GM18508 (cell line): Measurements from ENCODE around the gene ZNF681.
"Not testable (repeated sequence)": the region's sequence is repeated elsewhere in the genome, so short reads cannot be mapped to it uniquely, and the experiment has no call there.

Source experiments
- ATAC-seq: cut with Tn5 transposase; IDR thresholded peaks from one replicate; pipeline ENCODE4 v1.9.1; 2021; ENCODE audit warnings: moderate number of reproducible peaks; ENCODE audit not compliant: insufficient read depth, unreplicated experiment

ZNF681 gene

DNA sequence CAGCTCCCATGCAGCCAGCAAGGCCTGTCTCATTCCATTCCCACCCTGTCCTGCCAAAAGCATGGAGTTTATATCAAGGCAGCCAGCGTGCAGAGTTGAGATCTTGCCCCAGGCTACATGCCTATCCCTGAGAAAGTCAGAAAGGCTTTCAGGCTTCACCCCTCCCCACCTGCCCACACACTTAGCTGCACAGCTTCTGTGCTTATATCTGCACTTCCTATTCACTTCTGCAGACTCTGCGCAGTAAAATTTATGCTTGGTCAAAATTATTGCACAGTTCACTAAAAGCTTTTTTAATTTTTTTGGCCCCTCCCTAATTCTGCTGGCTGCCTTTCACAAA lies 59.2 kb downstream of the ZNF681 start:
- ATAC-seq = no peak

GRCh38 chr19:23698711-23699520 lies 59.8 kb downstream of the ZNF681 start:
- ATAC-seq = no peak

GRCh38 chr19:23692937-23693336 lies 65.8 kb downstream of the ZNF681 start:
- ATAC-seq = not testable (repeated sequence)
